ENCODE results near the gene SPG7. TPM values are rescaled to one million over a fixed set of nuclear protein-coding genes. Genes with fewer than 3 reads are reported as not detected.

Gene SPG7
- total and polyA plus RNA-seq, 9 of the 15 experiments (the other 6 are each of a cell fraction or from before 2014, with no cell fraction given) = 5.8 to 89.1 (median 49.4) TPM

- no TSS peak for BruUV-seq (replicated peaks)
- ChIA-PET CTCF (ENCODE audit: low intra/inter-chr PET ratio) (no interaction called here), POLR2A (interaction anchor here (0.6 kb wide), 1 partner anchor 52 kb away, joined by 3 read pairs; no protein-coding TSS in a partner anchor)
- Histone ChIP-seq H3K9ac (ENCODE audit: insufficient read depth in 1 of 2, low read depth in 2 of 2, low read length in 2 of 2) (no peak overlapping the region), H3K4me3 (no peak overlapping the region), H3K9me1 (ENCODE audit: control insufficient read depth, insufficient read depth, low read length) (no peaks in the 10 kb centered on the region), H3K79me2 (ENCODE audit: control insufficient read depth, insufficient read depth, low read length) (no peaks in the 10 kb centered on the region), H3K27ac (ENCODE audit: extremely low read depth, low read depth, low read length) (no peak overlapping the region), H3K36me3 (ENCODE audit: control insufficient read depth, insufficient read depth, low read length) (peaks cover 74% of the 10 kb centered on the region; the same call in 2 of the 3 replicates), H3K4me1 (replicated peaks in 1 of 2; ENCODE audit: control insufficient read depth in 2 of 2, insufficient read depth in 2 of 2, low read length in 2 of 2) (peaks cover 0 to 49% of the 10 kb centered on the region in 2 experiments; a peak in 2 of 5 replicates), H3K4me2 (ENCODE audit: insufficient read depth, low read length) (no peak overlapping the region), H4K20me1 (replicated peaks; ENCODE audit: control insufficient read depth, insufficient read depth, low read length) (no peaks in the 10 kb centered on the region), H3K9me3 (replicated peaks; ENCODE audit: control insufficient read depth, insufficient read depth, low read depth, low read length) (peaks cover 17% of the 10 kb centered on the region), H3K27me3 (ENCODE audit: control insufficient read depth in 2 of 2, insufficient read depth in 2 of 2, low read length in 2 of 2) (no peaks in the 10 kb centered on the region), H2AFZ (ENCODE audit: low read depth, low read length) (no peak overlapping the region)
- in situ Hi-C loops (cut with MboI) = no loop called here
- FAIRE-seq (no peak), ATAC-seq (no peak), DNase-seq (ENCODE audit: extremely low read depth in 1 of 4, low spot score in 3 of 4) (no peak)
- TF ChIP-seq ZNF12 (CRISPR knock-in tag; IDR thresholded peaks at IDR 0.05) = no peak
- 0 out of 2 replicates have a peak, but pooled peaks have one; percentile 27 for TF ChIP-seq POLR2A (conservative IDR thresholded peaks at IDR 0.05)
- no peak for TF ChIP-seq ZNF121 (CRISPR knock-in tag; conservative IDR thresholded peaks at IDR 0.05)
- TF ChIP-seq ZNF274 (IDR thresholded peaks at IDR 0.05; ENCODE audit: borderline replicate concordance, low read depth, low read length) = no peak
- no peak for TF ChIP-seq TEAD4 (IDR thresholded peaks at IDR 0.05; ENCODE audit: low read length)
- 0 out of 2 replicates have a peak, but pooled peaks have one; percentile 28 for TF ChIP-seq TEAD4 (CRISPR knock-in tag; IDR thresholded peaks at IDR 0.05; ENCODE audit: borderline replicate concordance)
- WGBS (ENCODE audit: insufficient coverage, low coverage, missing lambda C conversion rate) = 100% methylated on average over 10 of the region's 26 CpGs
- intact Hi-C loops (cut with micrococcal nuclease) = no loop called here
These were observed 80.4 kb downstream of the SPG7 start for GRCh38 chr16:89588413-89589109.
